ENCODE measurements around the gene NCOA1.

Gene NCOA1

DNA sequence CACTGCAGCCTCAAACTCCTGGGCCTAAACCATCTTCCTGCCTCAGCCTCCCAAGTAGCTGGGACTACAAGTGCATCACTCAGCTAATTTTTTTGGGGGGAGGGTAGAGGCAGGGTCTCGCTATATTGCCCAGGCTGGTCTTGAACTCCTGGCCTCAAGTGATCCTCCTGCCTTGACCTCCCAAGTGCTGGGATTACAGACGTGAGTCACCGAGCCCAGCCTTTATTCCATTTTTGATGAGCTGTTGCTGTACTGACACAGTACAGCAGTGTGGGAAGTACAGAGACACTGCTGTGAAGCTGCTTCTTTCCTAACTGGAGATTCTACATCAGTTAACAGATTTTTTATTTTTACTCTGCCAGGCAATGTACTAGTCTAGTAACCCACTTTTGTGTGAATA, 283.3 kb downstream of the NCOA1 start:
- POLR2A ChIA-PET, result interaction anchor here (1.4 kb wide), 1 partner anchor 19 kb away, joined by 4 read pairs; the partner anchor contains the start of genes CENPO and PTRHD1
- CTCF ChIA-PET, result interaction anchor here (0.6 kb wide), 1 partner anchor 54 kb away, joined by 3 read pairs; no protein-coding TSS in a partner anchor
- DNase-seq (ENCODE audit: extremely low spot score), result no peak
- no peak for TF ChIP-seq ARNT (IDR thresholded peaks at IDR 0.05)

- ChIA-PET CTCF (interaction anchor here (1.1 kb wide), 1 partner anchor 12 kb away, joined by 4 read pairs; no protein-coding TSS in a partner anchor), POLR2A (interaction anchor here (2.7 kb wide), 1 partner anchor 13 kb away, joined by 7 read pairs; no protein-coding TSS in a partner anchor)
- no peak for TF ChIP-seq L3MBTL2 (conservative IDR thresholded peaks at IDR 0.05)
- TF ChIP-seq LEF1 (IDR thresholded peaks at IDR 0.05; ENCODE audit: borderline replicate concordance), result no peak
- no peak for TF ChIP-seq HDGF (IDR thresholded peaks at IDR 0.05; ENCODE audit: borderline replicate concordance)
- no peak for TF ChIP-seq FOXK2 (IDR thresholded peaks at IDR 0.05)
- TF ChIP-seq, protein P1, sequence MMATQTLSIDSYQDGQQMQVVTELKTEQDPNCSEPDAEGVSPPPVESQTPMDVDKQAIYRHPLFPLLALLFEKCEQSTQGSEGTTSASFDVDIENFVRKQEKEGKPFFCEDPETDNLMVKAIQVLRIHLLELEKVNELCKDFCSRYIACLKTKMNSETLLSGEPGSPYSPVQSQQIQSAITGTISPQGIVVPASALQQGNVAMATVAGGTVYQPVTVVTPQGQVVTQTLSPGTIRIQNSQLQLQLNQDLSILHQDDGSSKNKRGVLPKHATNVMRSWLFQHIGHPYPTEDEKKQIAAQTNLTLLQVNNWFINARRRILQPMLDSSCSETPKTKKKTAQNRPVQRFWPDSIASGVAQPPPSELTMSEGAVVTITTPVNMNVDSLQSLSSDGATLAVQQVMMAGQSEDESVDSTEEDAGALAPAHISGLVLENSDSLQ (IDR thresholded peaks at IDR 0.05), result no peak
- DNase-seq (ENCODE audit: extremely low spot score), result no peak
These were observed 288.1 kb downstream of the NCOA1 start for GRCh38 chr2:24779116-24779515.

GRCh38 chr2:24783641-24784040, 292.6 kb downstream of the NCOA1 start:
- ChIA-PET CTCF (interaction anchor here (0.5 to 1.8 kb wide), 3 partner anchors 12 to 442 kb away, joined by 3 to 6 read pairs (median 3); no protein-coding TSS in a partner anchor), POLR2A (interaction anchor here (1.1 kb wide), 1 partner anchor 11 kb away, joined by 3 read pairs; no protein-coding TSS in a partner anchor)
- no peak for DNase-seq (ENCODE audit: extremely low spot score)
- no peak for TF ChIP-seq FOXM1 (IDR thresholded peaks at IDR 0.05; ENCODE audit: borderline replicate concordance)
- no peak for TF ChIP-seq L3MBTL2 (conservative IDR thresholded peaks at IDR 0.05)
- no peak for TF ChIP-seq BHLHE40 (IDR thresholded peaks at IDR 0.05; ENCODE audit: borderline replicate concordance)

GRCh38 chr2:24785671-24786321, 294.7 kb downstream of the NCOA1 start:
- CTCF ChIA-PET, result no interaction called here
- POLR2A ChIA-PET, result no interaction called here
- TF ChIP-seq L3MBTL2 (conservative IDR thresholded peaks at IDR 0.05), result no peak
- no peak for TF ChIP-seq HDGF (IDR thresholded peaks at IDR 0.05; ENCODE audit: borderline replicate concordance)
- TF ChIP-seq TARDBP (IDR thresholded peaks at IDR 0.05), result no peak
- TF ChIP-seq SP1 (IDR thresholded peaks at IDR 0.05), result no peak
- TF ChIP-seq LEF1 (IDR thresholded peaks at IDR 0.05; ENCODE audit: borderline replicate concordance), result no peak
- no peak for TF ChIP-seq ARNT (IDR thresholded peaks at IDR 0.05)
- no peak for TF ChIP-seq BHLHE40 (IDR thresholded peaks at IDR 0.05; ENCODE audit: borderline replicate concordance)
- TF ChIP-seq, protein P1 (IDR thresholded peaks at IDR 0.05), result no peak
- TF ChIP-seq FOXM1 (IDR thresholded peaks at IDR 0.05; ENCODE audit: borderline replicate concordance), result no peak
- TF ChIP-seq CTBP1 (IDR thresholded peaks at IDR 0.05; ENCODE audit: borderline replicate concordance), result no peak
- no peak for TF ChIP-seq ZNF384 (IDR thresholded peaks at IDR 0.05)
- no peak for TF ChIP-seq NFRKB (IDR thresholded peaks at IDR 0.05)
- no peak for TF ChIP-seq FOXK2 (IDR thresholded peaks at IDR 0.05)
- no peak for TF ChIP-seq FOXA1 (IDR thresholded peaks at IDR 0.05)
- no peak for TF ChIP-seq ELF4 (IDR thresholded peaks at IDR 0.05)
- no peak for TF ChIP-seq SUZ12 (IDR thresholded peaks at IDR 0.05)
- DNase-seq (ENCODE audit: extremely low spot score), result no peak

DNA sequence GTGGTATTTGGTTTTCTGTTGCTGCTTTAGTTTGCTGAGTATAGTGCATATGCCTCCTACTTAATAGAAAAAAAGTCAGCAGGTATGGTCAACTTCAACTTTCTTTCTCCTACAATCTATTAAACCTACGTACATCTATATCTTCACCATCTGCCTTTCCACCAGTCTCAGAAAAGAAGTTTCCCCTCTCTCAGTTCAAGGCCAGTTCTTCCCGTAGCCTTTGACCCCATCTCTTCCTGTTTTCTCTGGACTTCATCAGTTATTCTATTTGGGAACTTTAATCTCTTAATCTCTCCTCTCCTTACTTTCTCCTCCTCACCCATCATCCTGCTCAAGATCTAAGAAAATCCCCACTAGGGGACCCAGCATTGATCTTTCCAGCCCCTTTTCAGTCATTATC, 296.5 kb downstream of the NCOA1 start:
- POLR2A ChIA-PET, result no interaction called here
- TF ChIP-seq L3MBTL2 (conservative IDR thresholded peaks at IDR 0.05), result no peak
- no peak for TF ChIP-seq ARNT (IDR thresholded peaks at IDR 0.05)
- no peak for TF ChIP-seq BHLHE40 (IDR thresholded peaks at IDR 0.05; ENCODE audit: borderline replicate concordance)
- TF ChIP-seq ZNF384 (IDR thresholded peaks at IDR 0.05), result no peak
- no peak for TF ChIP-seq FOXM1 (IDR thresholded peaks at IDR 0.05; ENCODE audit: borderline replicate concordance)
- no peak for TF ChIP-seq TARDBP (IDR thresholded peaks at IDR 0.05)
- no peak for TF ChIP-seq CTBP1 (IDR thresholded peaks at IDR 0.05; ENCODE audit: borderline replicate concordance)
- TF ChIP-seq ELF4 (IDR thresholded peaks at IDR 0.05), result no peak
- TF ChIP-seq FOXK2 (IDR thresholded peaks at IDR 0.05), result no peak
- no peak for TF ChIP-seq HDGF (IDR thresholded peaks at IDR 0.05; ENCODE audit: borderline replicate concordance)
- no peak for TF ChIP-seq NFRKB (IDR thresholded peaks at IDR 0.05)
- TF ChIP-seq FOXA1 (IDR thresholded peaks at IDR 0.05), result no peak
- TF ChIP-seq SUZ12 (IDR thresholded peaks at IDR 0.05), result no peak
- TF ChIP-seq LEF1 (IDR thresholded peaks at IDR 0.05; ENCODE audit: borderline replicate concordance), result no peak
- TF ChIP-seq SP1 (IDR thresholded peaks at IDR 0.05), result no peak
- TF ChIP-seq, protein P1 (IDR thresholded peaks at IDR 0.05), result no peak
- DNase-seq (ENCODE audit: extremely low spot score), result no peak
- CTCF ChIA-PET, result no interaction called here

DNA sequence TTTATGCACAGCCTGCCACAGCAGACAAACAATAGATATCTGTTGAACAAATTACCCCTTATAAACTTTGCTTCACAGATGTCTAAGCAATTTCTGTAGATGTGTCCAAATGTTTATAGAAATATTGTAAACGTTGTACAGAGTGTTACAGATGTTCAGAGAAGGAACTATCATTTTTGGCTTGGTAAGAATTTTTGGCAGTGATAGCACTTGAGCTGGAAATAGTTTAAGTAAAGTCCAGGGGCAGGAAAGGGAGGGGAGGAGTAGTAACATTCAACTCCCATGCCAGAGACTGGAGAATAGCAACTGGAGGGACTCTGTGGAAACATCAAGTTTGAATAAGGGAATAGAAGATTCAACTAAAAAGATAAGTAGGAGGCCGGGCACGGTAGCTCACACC, 297.8 kb downstream of the NCOA1 start:
- CTCF ChIA-PET, result no interaction called here
- TF ChIP-seq FOXM1 (IDR thresholded peaks at IDR 0.05; ENCODE audit: borderline replicate concordance), result no peak
- no peak for TF ChIP-seq FOXA1 (IDR thresholded peaks at IDR 0.05)
- no peak for TF ChIP-seq TARDBP (IDR thresholded peaks at IDR 0.05)
- no peak for TF ChIP-seq FOXK2 (IDR thresholded peaks at IDR 0.05)
- TF ChIP-seq SUZ12 (IDR thresholded peaks at IDR 0.05), result no peak
- no peak for TF ChIP-seq CTBP1 (IDR thresholded peaks at IDR 0.05; ENCODE audit: borderline replicate concordance)
- TF ChIP-seq SP1 (IDR thresholded peaks at IDR 0.05), result no peak
- no peak for TF ChIP-seq NFRKB (IDR thresholded peaks at IDR 0.05)
- TF ChIP-seq LEF1 (IDR thresholded peaks at IDR 0.05; ENCODE audit: borderline replicate concordance), result no peak
- TF ChIP-seq HDGF (IDR thresholded peaks at IDR 0.05; ENCODE audit: borderline replicate concordance), result no peak
- TF ChIP-seq ARNT (IDR thresholded peaks at IDR 0.05), result no peak
- no peak for TF ChIP-seq L3MBTL2 (conservative IDR thresholded peaks at IDR 0.05)
- no peak for TF ChIP-seq BHLHE40 (IDR thresholded peaks at IDR 0.05; ENCODE audit: borderline replicate concordance)
- TF ChIP-seq, protein P1 (IDR thresholded peaks at IDR 0.05), result no peak
- TF ChIP-seq ZNF384 (IDR thresholded peaks at IDR 0.05), result no peak

More for the DNA sequence above, 297.8 kb downstream of the NCOA1 start:
- no peak for DNase-seq (ENCODE audit: extremely low spot score)
- POLR2A ChIA-PET, result no interaction called here

Data from HEK293T (cell line).